Lower leg skin (tissue), 4 donors: Measurements from ENCODE around the gene FJX1. TPM values are rescaled to one million over a fixed set of nuclear protein-coding genes. Genes with fewer than 3 reads are reported as not detected.
"Not testable (repeated sequence)": the region's sequence is repeated elsewhere in the genome, so short reads cannot be mapped to it uniquely, and the experiment has no call there.

Experiments used
- DNase-seq, 2 donors: peaks; one replicate each; pipeline ENCODE4 v3.0.0-alpha.2; 2019; ENCODE audit warnings: low spot score in 2 of 2
- H3K4me3 ChIP-seq: fragments of 200-600 bp; sonication (generic); 2 replicates; pipeline ENCODE4 v1.5.1; 2017; ENCODE audit warnings: mild to moderate bottlenecking, low read depth; ENCODE audit not compliant: poor library complexity, severe bottlenecking
- POLR2A ChIP-seq, 2 donors: fragments of 450-650 bp; IDR thresholded peaks; one replicate each; pipeline ENCODE4 v1.6.1; 2016 to 2017; ENCODE audit warnings: antibody characterized with exemption in 2 of 2, mild to moderate bottlenecking in 1 of 2, moderate library complexity in 1 of 2
- WGBS, 2 donors: methylation state at CpG; one replicate each; pipeline ENCODE4 v1.1.5; 2018; 5-methylcytosine and 5-hydroxymethylcytosine counted together
- intact Hi-C: fragments of 100-400 bp; cut with DNase I; formaldehyde crosslinking; loops from one replicate; pipeline ENCODE4 v1.15.0; 2023; ENCODE audit warnings: low total_unique reads
- total RNA-seq, 4 donors: library from RNA; depleted of rRNA; stranded (reverse); fragments of >200 nt; gene quantifications; one replicate each; pipeline ENCODE4 v1.1.0, GENCODE V29; 2016
- TF ChIP-seq, protein P1 (sequence below), 3 donors: fragments of 450-650 bp; IDR thresholded peaks; one replicate each; pipeline ENCODE4 v1.5.1; 2016; ENCODE audit warnings: antibody characterized with exemption in 3 of 3, mild to moderate bottlenecking in 3 of 3, moderate library complexity in 2 of 3

The FJX1 gene
- total RNA-seq, 4 donors from 2014 or later: 21.2 to 24.1 (median 22.5) TPM

GRCh38 chr11:35664977-35665441 is 46.7 kb downstream of the FJX1 start:
- H3K4me3 ChIP-seq: no peak overlapping the region
- DNase-seq: no peak
- WGBS, 2 donors: 98% methylated on average over 5 of the region's 5 CpGs

GRCh38 chr11:35667257-35667656 is 49.0 kb downstream of the FJX1 start:
- H3K4me3 ChIP-seq: no peak overlapping the region
- no peak for DNase-seq
- intact Hi-C loops: no loop called here
- 94 to 100% methylated on average over 1 of the region's 1 CpG for WGBS, 2 donors
- TF ChIP-seq, protein P1, sequence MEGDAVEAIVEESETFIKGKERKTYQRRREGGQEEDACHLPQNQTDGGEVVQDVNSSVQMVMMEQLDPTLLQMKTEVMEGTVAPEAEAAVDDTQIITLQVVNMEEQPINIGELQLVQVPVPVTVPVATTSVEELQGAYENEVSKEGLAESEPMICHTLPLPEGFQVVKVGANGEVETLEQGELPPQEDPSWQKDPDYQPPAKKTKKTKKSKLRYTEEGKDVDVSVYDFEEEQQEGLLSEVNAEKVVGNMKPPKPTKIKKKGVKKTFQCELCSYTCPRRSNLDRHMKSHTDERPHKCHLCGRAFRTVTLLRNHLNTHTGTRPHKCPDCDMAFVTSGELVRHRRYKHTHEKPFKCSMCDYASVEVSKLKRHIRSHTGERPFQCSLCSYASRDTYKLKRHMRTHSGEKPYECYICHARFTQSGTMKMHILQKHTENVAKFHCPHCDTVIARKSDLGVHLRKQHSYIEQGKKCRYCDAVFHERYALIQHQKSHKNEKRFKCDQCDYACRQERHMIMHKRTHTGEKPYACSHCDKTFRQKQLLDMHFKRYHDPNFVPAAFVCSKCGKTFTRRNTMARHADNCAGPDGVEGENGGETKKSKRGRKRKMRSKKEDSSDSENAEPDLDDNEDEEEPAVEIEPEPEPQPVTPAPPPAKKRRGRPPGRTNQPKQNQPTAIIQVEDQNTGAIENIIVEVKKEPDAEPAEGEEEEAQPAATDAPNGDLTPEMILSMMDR (IDR thresholded peaks at IDR 0.05): no peak
- TF ChIP-seq POLR2A (IDR thresholded peaks at IDR 0.05): no peak

More at GRCh38 chr11:35664977-35665441, 46.7 kb downstream of the FJX1 start:
- TF ChIP-seq, protein P1 (IDR thresholded peaks at IDR 0.05): no peak
- no peak for TF ChIP-seq POLR2A (IDR thresholded peaks at IDR 0.05)
- intact Hi-C loops: no loop called here

DNA sequence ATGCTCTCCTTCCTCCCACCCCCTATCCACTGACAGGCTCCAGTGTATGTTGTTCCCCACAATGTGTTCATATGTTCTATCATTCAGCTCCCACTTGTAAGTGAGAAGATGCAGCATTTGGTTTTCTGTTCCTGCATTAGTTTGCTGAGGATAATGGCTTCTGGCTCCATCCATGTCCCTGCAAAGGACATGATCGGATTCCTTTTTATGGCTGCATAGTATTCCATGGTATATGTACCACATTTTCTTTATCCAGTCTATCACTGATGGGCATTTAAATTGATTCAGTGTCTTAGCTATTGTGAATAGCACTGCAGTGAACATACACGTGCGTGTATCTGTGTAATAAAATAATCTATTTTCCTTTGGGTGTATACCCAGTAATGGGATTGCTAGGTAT is 50.1 kb downstream of the FJX1 start:
- DNase-seq, intact Hi-C loops, H3K4me3 ChIP-seq: not testable (repeated sequence)
- 97 to 100% methylated on average over 3 of the region's 3 CpGs for WGBS, 2 donors

Other genes starting within 250 kb of the FJX1 start
- gene SLC1A2, start 198.9 kb upstream of the FJX1 start, total RNA-seq: 1 to 10 TPM in 2 of 4 donors, under 1 TPM in 2; 0.84 to 2.1 (median 1.2) TPM
- gene PAMR1, start 92.8 kb upstream of the FJX1 start, total RNA-seq: 10 to 100 TPM; 12.7 to 20.8 (median 17.8) TPM
- 10 to 100 TPM in 3 of 4 donors, 1 to 10 TPM in 1; 9.6 to 29.3 (median 23.8) TPM for gene TRIM44, start 44.3 kb downstream of the FJX1 start, total RNA-seq